GM19193 (cell line): Measurements from ENCODE around the gene MRRF.

Experiments
- POLR2A ChIP-seq: IDR thresholded peaks from 4 replicates; pipeline ENCODE4 v1.6.1; 2011; ENCODE audit not compliant: insufficient read depth, insufficient read length; ENCODE audit errors: extremely low read depth

The MRRF gene

GRCh38 chr9:122334916-122335315 lies 70.2 kb downstream of the MRRF start:
- TF ChIP-seq POLR2A, result no peak

GRCh38 chr9:122336189-122336588 lies 71.5 kb downstream of the MRRF start:
- TF ChIP-seq POLR2A, result no peak

- TF ChIP-seq POLR2A, result no peak
Observed at GRCh38 chr9:122336866-122337555, 72.3 kb downstream of the MRRF start.

- no peak for TF ChIP-seq POLR2A
Observed at GRCh38 chr9:122337556-122337929, 72.9 kb downstream of the MRRF start.

GRCh38 chr9:122338536-122338935 lies 73.9 kb downstream of the MRRF start:
- no peak for TF ChIP-seq POLR2A

- no peak for TF ChIP-seq POLR2A
Observed at GRCh38 chr9:122338994-122339393, 74.3 kb downstream of the MRRF start.

GRCh38 chr9:122339579-122339978 lies 74.9 kb downstream of the MRRF start:
- TF ChIP-seq POLR2A, result no peak

GRCh38 chr9:122340161-122340560 lies 75.5 kb downstream of the MRRF start:
- TF ChIP-seq POLR2A, result no peak

GRCh38 chr9:122342323-122343050 lies 77.8 kb downstream of the MRRF start:
- no peak for TF ChIP-seq POLR2A

- TF ChIP-seq POLR2A, result no peak
Observed at GRCh38 chr9:122346478-122347347, 82.0 kb downstream of the MRRF start.

GRCh38 chr9:122347348-122348287 lies 82.9 kb downstream of the MRRF start:
- TF ChIP-seq POLR2A, result no peak

GRCh38 chr9:122348288-122348777 lies 83.7 kb downstream of the MRRF start:
- TF ChIP-seq POLR2A, result no peak

- TF ChIP-seq POLR2A, result no peak
Observed at GRCh38 chr9:122348791-122349190, 84.1 kb downstream of the MRRF start.

GRCh38 chr9:122349201-122349600 lies 84.5 kb downstream of the MRRF start:
- no peak for TF ChIP-seq POLR2A
